GM18951 (cell line): ENCODE measurements around the gene GPC6.

Experiments used
- POLR2A ChIP-seq: IDR thresholded peaks from 4 replicates; pipeline ENCODE4 v1.6.1; 2011; ENCODE audit warnings: mild to moderate bottlenecking; ENCODE audit not compliant: insufficient read length, insufficient read depth; ENCODE audit errors: extremely low read depth
- in situ Hi-C: fragments of 300-500 bp; cut with MboI; formaldehyde crosslinking; loops from one replicate; pipeline ENCODE4 v1.12.0; 2022; ENCODE audit warnings: low sequenced_read_pairs, mixed read lengths, inconsistent platforms; ENCODE audit not compliant: unreplicated experiment

Gene GPC6

GRCh38 chr13:93220073-93220472, 6.5 kb upstream of the GPC6 start:
- in situ Hi-C loops: no loop called here
- no peak for TF ChIP-seq POLR2A

GRCh38 chr13:93222976-93223375, 3.6 kb upstream of the GPC6 start:
- in situ Hi-C loops: no loop called here

GRCh38 chr13:93224535-93224934, 2.1 kb upstream of the GPC6 start:
- in situ Hi-C loops: no loop called here
- no peak for TF ChIP-seq POLR2A

More at GRCh38 chr13:93222976-93223375, 3.6 kb upstream of the GPC6 start:
- TF ChIP-seq POLR2A: no peak

- in situ Hi-C loops: no loop called here
- no peak for TF ChIP-seq POLR2A
These were observed 997 bp upstream of the GPC6 start for GRCh38 chr13:93225610-93226009.

GRCh38 chr13:93226065-93226622, 463 bp upstream of the GPC6 start:
- in situ Hi-C loops: no loop called here
- no peak for TF ChIP-seq POLR2A

- in situ Hi-C loops: no loop called here
These were observed 772 bp downstream of the GPC6 start for GRCh38 chr13:93227280-93227877.

GRCh38 chr13:93227878-93228642, 1.5 kb downstream of the GPC6 start:
- TF ChIP-seq POLR2A: no peak
- in situ Hi-C loops: no loop called here

More at GRCh38 chr13:93227280-93227877, 772 bp downstream of the GPC6 start:
- no peak for TF ChIP-seq POLR2A

- TF ChIP-seq POLR2A: no peak
- in situ Hi-C loops: no loop called here
These were observed 2.0 kb downstream of the GPC6 start for GRCh38 chr13:93228643-93228937.

- in situ Hi-C loops: no loop called here
These were observed 3.8 kb downstream of the GPC6 start for GRCh38 chr13:93230261-93230855.

GRCh38 chr13:93231867-93232266, 5.3 kb downstream of the GPC6 start:
- in situ Hi-C loops: no loop called here

More at GRCh38 chr13:93230261-93230855, 3.8 kb downstream of the GPC6 start:
- TF ChIP-seq POLR2A: no peak

GRCh38 chr13:93233997-93234416, 7.4 kb downstream of the GPC6 start:
- TF ChIP-seq POLR2A: no peak
- in situ Hi-C loops: no loop called here

More at GRCh38 chr13:93231867-93232266, 5.3 kb downstream of the GPC6 start:
- no peak for TF ChIP-seq POLR2A

- no peak for TF ChIP-seq POLR2A
- in situ Hi-C loops: no loop called here
These were observed 7.9 kb downstream of the GPC6 start for GRCh38 chr13:93234459-93234858.

GRCh38 chr13:93235258-93236015, 8.8 kb downstream of the GPC6 start:
- no peak for TF ChIP-seq POLR2A
- in situ Hi-C loops: no loop called here
